A549 (cell line): Measurements from ENCODE around the gene GLIPR1.

ENCODE experiments used
- CHD2 ChIP-seq: fragments of 150-350 bp; IDR thresholded peaks from 2 replicates; pipeline ENCODE4 v1.6.1; 2014; ENCODE audit warnings: low read length; ENCODE audit not compliant: partially characterized antibody
- HOXB5 ChIP-seq: fragments of 250-450 bp; sonication (Bioruptor Pico); IDR thresholded peaks from 2 replicates; pipeline ENCODE4 v1.5.0; 2020; ENCODE audit warnings: mild to moderate bottlenecking, moderate library complexity
- JUNB ChIP-seq: fragments of >200 bp; sonication (Bioruptor Twin); formaldehyde crosslinking; IDR thresholded peaks from 2 replicates; pipeline ENCODE4 v1.6.1; 2016
- MYC ChIP-seq: IDR thresholded peaks from 2 replicates; pipeline ENCODE4 v1.6.1; 2012; ENCODE audit warnings: mild to moderate bottlenecking, inconsistent platforms, low read length, improper control_type of control experiment, borderline replicate concordance
- NFE2L2 ChIP-seq: fragments of 150-350 bp; conservative IDR thresholded peaks from 2 replicates; pipeline ENCODE4 v1.6.1; 2014; ENCODE audit warnings: low read length
- NR3C1 ChIP-seq: fragments of >200 bp; sonication (Bioruptor Twin); formaldehyde crosslinking; IDR thresholded peaks from 3 replicates; pipeline ENCODE4 v1.6.1; 2017
- POLR2A ChIP-seq: IDR thresholded peaks from 2 replicates; pipeline ENCODE4 v1.6.1; 2012; ENCODE audit warnings: mild to moderate bottlenecking, low read length
- RAD21 ChIP-seq, 2 experiments: fragments of >200 bp in 1 of 2; sonication (Bioruptor Twin) in 1 of 2; formaldehyde crosslinking in 1 of 2; IDR thresholded peaks in 1 of 2; conservative IDR thresholded peaks in 1 of 2; 2 replicates in 1 of 2; 3 replicates in 1 of 2; pipeline ENCODE4 v1.6.1; 2012 to 2018; ENCODE audit warnings: inconsistent platforms in 1 of 2
- RNF2 ChIP-seq: fragments of 200-600 bp; sonication (generic); IDR thresholded peaks from 2 replicates; pipeline ENCODE4 v1.6.1; 2016; ENCODE audit warnings: low read depth, mild to moderate bottlenecking, antibody characterized with exemption, moderate library complexity, borderline replicate concordance
- SMC3 ChIP-seq: fragments of >200 bp; sonication (Bioruptor Twin); formaldehyde crosslinking; IDR thresholded peaks from 3 replicates; pipeline ENCODE4 v1.6.1; 2018; ENCODE audit warnings: inconsistent platforms
- ZSCAN20 ChIP-seq: fragments of 250-450 bp; sonication (Bioruptor Pico); IDR thresholded peaks from 2 replicates; pipeline ENCODE4 v1.8.0; 2022; ENCODE audit warnings: mild to moderate bottlenecking, moderate library complexity
- TF ChIP-seq, protein P1 (sequence below): fragments of >200 bp; sonication (Bioruptor Twin); formaldehyde crosslinking; IDR thresholded peaks from 3 replicates; pipeline ENCODE4 v1.5.1; 2016
- TF ChIP-seq, protein P2 (sequence below): IDR thresholded peaks from 2 replicates; pipeline ENCODE4 v1.6.1; 2012; ENCODE audit warnings: low read depth, borderline replicate concordance
- TF ChIP-seq, protein P3 (sequence below): IDR thresholded peaks from 2 replicates; pipeline ENCODE4 v1.6.1; 2012

DNA sequence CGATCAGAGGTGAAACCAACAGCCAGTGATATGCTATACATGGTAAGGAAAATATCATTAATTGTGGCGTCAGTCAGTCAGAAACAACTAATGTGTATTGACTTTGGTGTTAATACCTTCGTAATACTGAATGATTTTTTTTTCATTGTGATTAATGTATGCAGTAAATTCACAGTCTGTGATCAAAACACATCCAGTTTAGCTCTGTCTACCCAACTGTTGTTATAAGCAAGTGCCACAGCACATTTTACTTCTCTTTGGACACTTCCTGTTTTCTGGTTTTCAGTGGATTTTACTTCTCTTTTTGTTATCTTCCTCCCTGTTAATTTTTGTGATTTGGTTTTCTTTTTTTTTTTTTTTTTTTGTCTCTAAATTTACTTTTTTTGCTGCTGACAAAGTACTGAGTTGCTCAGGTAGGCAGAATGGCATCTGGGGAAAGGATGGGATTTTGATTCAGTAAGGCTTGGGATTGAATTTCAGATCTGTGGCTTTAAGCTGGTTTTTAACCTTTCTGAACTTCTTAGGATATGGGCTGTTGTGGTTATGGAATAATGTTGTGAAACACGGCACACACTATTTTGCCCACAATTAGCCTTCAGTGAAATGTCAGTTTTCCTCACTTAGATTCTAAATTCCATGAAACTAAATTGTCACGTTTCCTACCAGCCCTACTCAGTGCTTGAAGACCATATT lies 604 bp downstream of the GLIPR1 start:
- TF ChIP-seq ZSCAN20 (CRISPR knock-in tag) = no peak
- TF ChIP-seq POLR2A = no peak
- TF ChIP-seq, protein P1, sequence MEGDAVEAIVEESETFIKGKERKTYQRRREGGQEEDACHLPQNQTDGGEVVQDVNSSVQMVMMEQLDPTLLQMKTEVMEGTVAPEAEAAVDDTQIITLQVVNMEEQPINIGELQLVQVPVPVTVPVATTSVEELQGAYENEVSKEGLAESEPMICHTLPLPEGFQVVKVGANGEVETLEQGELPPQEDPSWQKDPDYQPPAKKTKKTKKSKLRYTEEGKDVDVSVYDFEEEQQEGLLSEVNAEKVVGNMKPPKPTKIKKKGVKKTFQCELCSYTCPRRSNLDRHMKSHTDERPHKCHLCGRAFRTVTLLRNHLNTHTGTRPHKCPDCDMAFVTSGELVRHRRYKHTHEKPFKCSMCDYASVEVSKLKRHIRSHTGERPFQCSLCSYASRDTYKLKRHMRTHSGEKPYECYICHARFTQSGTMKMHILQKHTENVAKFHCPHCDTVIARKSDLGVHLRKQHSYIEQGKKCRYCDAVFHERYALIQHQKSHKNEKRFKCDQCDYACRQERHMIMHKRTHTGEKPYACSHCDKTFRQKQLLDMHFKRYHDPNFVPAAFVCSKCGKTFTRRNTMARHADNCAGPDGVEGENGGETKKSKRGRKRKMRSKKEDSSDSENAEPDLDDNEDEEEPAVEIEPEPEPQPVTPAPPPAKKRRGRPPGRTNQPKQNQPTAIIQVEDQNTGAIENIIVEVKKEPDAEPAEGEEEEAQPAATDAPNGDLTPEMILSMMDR = no peak
- no peak for TF ChIP-seq RAD21 (conservative IDR thresholded peaks at IDR 0.05 in 1 of 2, IDR thresholded peaks at IDR 0.05 in 1 of 2)
- no peak for TF ChIP-seq NR3C1
- no peak for TF ChIP-seq JUNB
- TF ChIP-seq SMC3 = no peak
- TF ChIP-seq NFE2L2 = no peak
- TF ChIP-seq HOXB5 (CRISPR knock-in tag) = no peak
- TF ChIP-seq, protein P2, sequence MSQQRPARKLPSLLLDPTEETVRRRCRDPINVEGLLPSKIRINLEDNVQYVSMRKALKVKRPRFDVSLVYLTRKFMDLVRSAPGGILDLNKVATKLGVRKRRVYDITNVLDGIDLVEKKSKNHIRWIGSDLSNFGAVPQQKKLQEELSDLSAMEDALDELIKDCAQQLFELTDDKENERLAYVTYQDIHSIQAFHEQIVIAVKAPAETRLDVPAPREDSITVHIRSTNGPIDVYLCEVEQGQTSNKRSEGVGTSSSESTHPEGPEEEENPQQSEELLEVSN = no peak
- no peak for TF ChIP-seq CHD2
- no peak for TF ChIP-seq RNF2
- TF ChIP-seq, protein P3, sequence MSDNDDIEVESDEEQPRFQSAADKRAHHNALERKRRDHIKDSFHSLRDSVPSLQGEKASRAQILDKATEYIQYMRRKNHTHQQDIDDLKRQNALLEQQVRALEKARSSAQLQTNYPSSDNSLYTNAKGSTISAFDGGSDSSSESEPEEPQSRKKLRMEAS = no peak
- peak; percentile 30; the same call in 1 of the 2 replicates for TF ChIP-seq MYC
